ENCODE data around the gene LRRC8B.

LRRC8B gene

DNA sequence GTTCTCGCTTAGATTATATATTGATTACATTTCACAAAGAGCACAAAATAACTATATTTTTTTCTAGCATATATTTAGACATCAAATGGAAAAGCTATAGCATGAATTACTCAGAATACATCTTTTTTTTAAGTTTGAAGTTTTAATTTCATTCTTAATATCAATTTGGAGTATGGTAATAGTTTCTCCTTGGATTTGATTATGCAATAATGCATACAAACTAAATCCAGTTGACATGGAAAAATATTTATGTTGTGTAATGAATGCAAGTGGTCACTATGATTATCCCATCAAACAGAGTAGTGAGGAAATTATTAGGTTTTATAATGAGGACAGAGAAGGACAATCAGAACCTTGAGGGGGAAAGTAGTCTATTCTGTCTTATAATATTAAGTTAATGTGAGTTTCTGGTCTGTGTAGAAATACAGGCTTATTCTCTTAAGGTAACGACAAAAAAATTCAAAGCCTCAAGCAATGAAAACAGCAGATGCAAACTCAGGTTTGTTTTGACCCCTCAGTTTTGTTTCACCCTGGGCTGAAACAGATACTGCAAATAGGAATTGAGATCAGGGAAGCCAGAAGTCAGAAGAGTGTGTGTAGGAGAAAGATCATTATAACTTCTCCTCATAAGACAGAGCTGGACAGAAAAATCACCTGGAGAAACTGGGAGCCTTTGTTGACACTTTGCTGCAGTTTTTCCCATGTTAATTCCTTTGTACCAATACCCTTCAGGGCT is 23.7 kb downstream of the LRRC8B start:
- DNase-seq: no peak

GRCh38 chr1:89550995-89551394 is 26.4 kb downstream of the LRRC8B start:
- no peak for DNase-seq

GRCh38 chr1:89552471-89553081 is 27.9 kb downstream of the LRRC8B start:
- peak; percentile 15 to 24 for DNase-seq

DNA sequence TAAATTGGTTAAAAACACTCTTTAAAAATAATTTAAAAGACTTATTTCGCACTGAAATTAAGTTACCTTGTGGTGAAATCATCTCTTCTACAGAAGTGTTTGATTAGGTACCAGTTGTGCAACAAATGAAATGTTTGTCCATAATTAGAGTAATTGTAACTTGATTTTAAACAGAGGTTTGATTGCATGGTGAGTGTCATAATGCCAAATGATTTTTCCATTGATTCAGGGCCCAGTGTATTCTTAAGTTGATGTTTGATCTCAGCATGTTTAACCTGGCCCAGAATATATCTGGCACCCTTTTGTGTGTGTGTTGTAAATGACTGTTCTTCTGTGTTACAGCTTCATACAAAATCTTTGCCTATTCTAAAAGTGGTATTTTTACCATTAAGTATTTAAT is 28.5 kb downstream of the LRRC8B start:
- no peak for DNase-seq

DNA sequence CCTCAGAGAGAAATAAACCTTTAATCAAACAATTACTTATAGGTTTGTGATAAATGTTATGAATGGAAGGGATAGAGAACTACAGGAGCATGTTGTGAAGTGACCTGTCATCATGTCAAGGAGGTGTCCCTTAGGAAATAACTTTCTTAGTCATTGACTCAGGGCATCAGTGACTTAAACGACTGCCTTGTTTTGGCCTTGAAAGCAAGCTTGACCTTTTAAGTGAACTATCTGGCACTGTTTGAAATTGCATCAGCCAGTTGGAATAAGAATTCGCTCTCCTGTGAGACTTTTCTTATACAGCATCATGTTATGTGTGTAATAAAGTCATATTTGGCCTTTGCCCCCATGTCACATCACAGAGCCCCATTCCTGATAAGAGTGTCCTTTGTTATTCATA is 30.9 kb downstream of the LRRC8B start:
- DNase-seq: no peak

DNA sequence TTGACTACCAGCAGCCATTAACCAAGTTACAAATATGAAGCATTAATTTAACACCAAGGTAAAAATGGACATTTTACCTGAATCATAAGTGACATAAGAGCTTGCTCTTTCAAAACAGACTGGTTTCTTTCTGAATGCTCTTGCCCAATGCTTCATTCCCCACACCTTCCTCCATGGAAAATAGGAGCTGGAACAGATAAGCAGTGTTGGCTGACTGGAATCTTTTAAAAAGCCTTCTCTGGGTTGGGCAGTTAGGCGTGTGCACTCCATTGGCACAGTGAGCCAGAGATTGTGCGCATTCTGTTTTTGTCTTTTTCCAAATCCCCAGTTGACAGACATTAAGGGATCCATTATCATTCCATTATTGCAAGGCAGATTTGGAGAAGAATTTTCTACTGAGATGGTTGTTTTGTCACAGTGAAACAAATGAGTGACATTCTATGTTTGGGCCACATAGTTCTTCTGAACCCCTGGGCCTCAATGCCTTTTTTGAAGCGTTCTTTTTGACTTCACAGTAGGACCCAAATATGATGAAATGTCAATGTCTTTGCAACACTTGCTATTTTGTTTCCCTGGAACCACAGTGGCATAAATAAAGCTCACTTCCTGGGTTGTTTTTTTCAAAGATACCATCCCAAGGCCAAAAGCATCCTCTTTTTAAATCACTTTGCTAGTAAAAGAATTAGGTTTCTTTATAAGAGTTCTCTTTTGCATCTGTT is 32.3 kb downstream of the LRRC8B start:
- no peak for DNase-seq

DNA sequence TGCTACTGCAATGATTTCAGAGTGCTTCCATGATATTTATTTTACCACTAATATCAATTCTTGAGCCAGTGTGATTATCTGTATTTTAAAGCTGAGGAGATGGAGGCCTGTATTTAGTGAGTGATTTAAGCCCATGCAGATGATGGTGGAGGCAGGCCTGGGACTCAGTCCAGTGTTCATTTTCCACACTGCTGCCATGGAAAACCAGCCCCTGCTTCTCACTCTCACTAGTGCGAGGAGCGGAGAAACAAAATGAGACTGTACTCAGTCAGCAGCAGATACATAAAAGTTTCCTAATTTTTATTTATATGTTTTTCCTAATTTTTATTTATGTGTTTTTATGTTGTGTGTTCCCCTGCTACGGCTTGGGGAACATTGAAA is 32.8 kb downstream of the LRRC8B start:
- DNase-seq: no peak

- no peak for DNase-seq
Observed at GRCh38 chr1:89557956-89558355, 33.3 kb downstream of the LRRC8B start.

DNA sequence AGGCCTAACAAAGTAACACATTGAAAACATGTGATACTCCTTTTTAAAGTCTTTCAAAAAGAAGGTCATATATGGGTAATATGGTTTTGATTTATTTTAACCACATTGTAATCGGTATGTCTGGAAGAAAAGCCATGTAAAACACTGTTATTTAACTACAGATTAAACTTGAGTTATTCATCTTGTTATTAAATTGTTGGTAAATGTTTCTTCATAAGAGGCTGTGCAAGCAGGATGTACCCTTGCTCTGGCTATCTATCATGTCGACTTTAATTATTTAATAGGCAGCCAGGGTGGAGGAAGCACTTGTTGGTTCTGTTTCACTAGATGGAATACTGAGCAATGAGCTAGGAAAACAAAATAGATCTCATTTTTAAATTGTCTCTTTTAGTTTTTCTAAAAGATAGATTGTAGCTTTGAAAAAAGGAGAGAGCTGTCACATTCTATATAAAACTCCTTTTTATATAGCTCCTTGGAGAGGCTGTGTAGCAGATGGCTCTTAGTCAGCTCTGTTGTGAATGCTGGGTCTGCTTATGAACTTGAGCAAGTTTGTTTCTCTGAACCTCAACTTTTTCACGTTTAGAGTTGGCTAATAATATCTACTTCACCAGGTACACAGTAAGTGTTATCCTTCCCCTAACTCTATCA is 39.5 kb downstream of the LRRC8B start:
- DNase-seq: no peak

DNA sequence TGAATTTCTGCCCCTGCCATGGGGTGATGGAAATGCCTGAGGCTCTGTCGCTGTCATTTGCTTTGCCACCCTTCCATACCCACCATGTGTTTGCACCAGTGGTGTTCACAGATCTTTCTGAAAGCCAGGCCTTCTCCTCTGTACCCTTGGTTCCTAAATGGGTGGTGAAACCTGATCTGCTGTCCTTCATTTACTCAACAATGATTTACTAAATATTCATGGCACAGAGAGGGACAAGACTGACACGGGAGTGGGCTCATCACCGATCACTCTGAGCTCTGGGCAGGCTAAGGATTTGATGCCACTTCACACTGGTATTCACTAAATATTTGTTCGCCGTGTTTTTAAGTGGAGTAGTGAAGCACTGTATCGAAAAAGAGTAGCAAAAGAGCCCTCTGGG is 40.9 kb downstream of the LRRC8B start:
- DNase-seq: no peak

DNA sequence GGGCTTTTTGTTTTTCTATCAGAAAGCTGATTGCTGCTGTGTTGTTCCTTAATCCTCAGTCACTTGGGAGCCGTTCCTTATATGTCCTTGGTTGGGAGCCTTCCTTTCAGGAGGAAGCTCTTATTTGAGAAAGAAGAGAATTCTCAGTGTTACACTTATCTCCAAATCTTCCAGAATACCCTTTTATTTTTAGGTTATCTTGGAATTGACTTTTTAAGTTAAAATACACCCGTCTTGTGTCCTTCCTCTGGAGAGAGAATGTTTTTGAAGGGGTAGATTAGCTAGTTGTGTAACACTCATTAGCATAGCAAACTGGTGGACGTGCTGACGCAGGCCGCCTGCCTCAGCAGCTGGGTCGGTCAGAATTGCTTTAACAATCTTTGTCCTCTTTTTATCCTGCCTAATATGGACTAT is 42.1 kb downstream of the LRRC8B start:
- DNase-seq: no peak

GRCh38 chr1:89567797-89568196 is 43.2 kb downstream of the LRRC8B start:
- DNase-seq: no peak

DNA sequence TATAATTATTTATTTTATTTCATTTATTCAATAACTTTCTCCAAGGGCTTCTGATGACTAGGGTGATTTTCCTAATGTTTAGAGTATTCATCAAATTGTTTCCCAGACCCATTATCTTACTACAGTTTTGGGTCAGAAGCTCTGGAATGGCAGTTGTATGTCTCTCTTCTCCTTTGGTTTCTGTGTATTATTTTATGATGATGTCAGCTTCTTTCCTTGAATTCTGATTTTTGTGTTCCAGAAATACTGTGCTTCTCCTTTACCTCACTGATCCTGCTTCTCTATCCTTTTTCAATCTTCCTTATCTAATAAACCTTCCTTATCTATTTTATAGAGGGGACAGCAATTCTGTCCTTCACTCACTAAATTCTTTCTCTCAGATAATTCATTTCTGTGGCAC is 48.8 kb downstream of the LRRC8B start:
- no peak for DNase-seq

- DNase-seq: no peak
Observed at GRCh38 chr1:89574621-89575020, 50.0 kb downstream of the LRRC8B start.

GRCh38 chr1:89575207-89575606 is 50.6 kb downstream of the LRRC8B start:
- DNase-seq: no peak

- no peak for DNase-seq
Observed at GRCh38 chr1:89576013-89576412, 51.4 kb downstream of the LRRC8B start.

- DNase-seq: no peak
Observed at GRCh38 chr1:89578151-89578550, 53.5 kb downstream of the LRRC8B start.

GRCh38 chr1:89578946-89579684 is 54.5 kb downstream of the LRRC8B start:
- DNase-seq: no peak

- no peak for DNase-seq
Observed at GRCh38 chr1:89580036-89580435, 55.4 kb downstream of the LRRC8B start.

GRCh38 chr1:89581859-89582258 is 57.2 kb downstream of the LRRC8B start:
- DNase-seq: no peak

- DNase-seq: no peak
Observed at GRCh38 chr1:89582571-89582970, 57.9 kb downstream of the LRRC8B start.

GRCh38 chr1:89584211-89584610 is 59.6 kb downstream of the LRRC8B start:
- no peak for DNase-seq

DNA sequence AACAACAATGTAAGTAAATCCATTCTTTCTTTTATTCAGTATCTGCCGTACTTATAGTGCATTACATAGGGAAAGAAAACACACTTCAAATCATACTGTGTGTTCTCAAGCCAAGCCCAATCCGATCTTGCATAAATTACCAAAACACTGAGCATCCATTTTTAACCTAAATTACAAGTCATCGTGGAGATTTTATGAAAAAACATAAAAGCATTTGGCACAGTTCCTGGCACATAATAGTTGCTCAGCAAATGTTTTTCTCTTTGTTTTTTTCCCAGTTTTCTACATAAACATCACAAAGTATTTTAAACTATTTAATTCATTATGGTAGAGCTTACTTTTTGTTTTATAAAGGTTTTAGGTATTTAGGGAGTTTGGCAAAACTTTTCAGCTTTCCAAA is 60.2 kb downstream of the LRRC8B start:
- no peak for DNase-seq
